C4-2B (cell line): ENCODE data around the gene PCYOX1L.

Source experiments
- H3K27ac ChIP-seq: fragments of 450-650 bp; 2 replicates; pipeline ENCODE4 v1.5.1; 2017
- CTCF ChIP-seq: fragments of 450-650 bp; conservative IDR thresholded peaks from 2 replicates; pipeline ENCODE4 v1.5.1; 2017; ENCODE audit warnings: mild to moderate bottlenecking
- ZFX ChIP-seq: fragments of 450-650 bp; IDR thresholded peaks from 2 replicates; pipeline ENCODE4 v1.6.1; 2017

PCYOX1L gene

GRCh38 chr5:149357370-149358293, at the start of gene PCYOX1L:
Gene PCYOX1L, plus strand, starts transcription at chr5:149358046. Its CDS starts 23 bp downstream, at chr5:149358069.
- TF ChIP-seq CTCF = no peak
- TF ChIP-seq ZFX = no peak
- peak within 1 kb of the TSS; percentile 85 for H3K27ac ChIP-seq

GRCh38 chr5:149309354-149309753, 48.5 kb upstream of the PCYOX1L start:
- H3K27ac ChIP-seq = no peak overlapping the region
- TF ChIP-seq ZFX (no peak), CTCF (no peak)

GRCh38 chr5:149310488-149310887, 47.4 kb upstream of the PCYOX1L start:
- no peak overlapping the region for H3K27ac ChIP-seq
- TF ChIP-seq ZFX (no peak), CTCF (no peak)

GRCh38 chr5:149310947-149311658, 46.7 kb upstream of the PCYOX1L start:
- TF ChIP-seq CTCF (no peak), ZFX (no peak)
- no peak overlapping the region for H3K27ac ChIP-seq

GRCh38 chr5:149313151-149313841, 44.5 kb upstream of the PCYOX1L start:
- no peak overlapping the region for H3K27ac ChIP-seq
- TF ChIP-seq ZFX (no peak), CTCF (no peak)

GRCh38 chr5:149314571-149315111, 43.2 kb upstream of the PCYOX1L start:
- TF ChIP-seq ZFX (no peak), CTCF (no peak)
- no peak overlapping the region for H3K27ac ChIP-seq
